Choroid plexus epithelial cell (primary cell): ENCODE measurements around the gene KCNQ5.

ENCODE experiments used
- DNase-seq: peaks from one replicate; pipeline ENCODE4 v3.0.0-alpha.2; 2010; ENCODE audit warnings: low read depth
- H3K4me3 ChIP-seq: 2 replicates; pipeline ENCODE4 v1.5.1; 2011; ENCODE audit warnings: low read depth, mild to moderate bottlenecking, control low read depth, low read length, moderate library complexity
- TF ChIP-seq, protein P1 (sequence below): conservative IDR thresholded peaks from 2 replicates; pipeline ENCODE4 v1.5.1; 2011; ENCODE audit warnings: low read depth, mild to moderate bottlenecking, control low read depth, inconsistent platforms, low read length, moderate library complexity

KCNQ5 gene

DNA sequence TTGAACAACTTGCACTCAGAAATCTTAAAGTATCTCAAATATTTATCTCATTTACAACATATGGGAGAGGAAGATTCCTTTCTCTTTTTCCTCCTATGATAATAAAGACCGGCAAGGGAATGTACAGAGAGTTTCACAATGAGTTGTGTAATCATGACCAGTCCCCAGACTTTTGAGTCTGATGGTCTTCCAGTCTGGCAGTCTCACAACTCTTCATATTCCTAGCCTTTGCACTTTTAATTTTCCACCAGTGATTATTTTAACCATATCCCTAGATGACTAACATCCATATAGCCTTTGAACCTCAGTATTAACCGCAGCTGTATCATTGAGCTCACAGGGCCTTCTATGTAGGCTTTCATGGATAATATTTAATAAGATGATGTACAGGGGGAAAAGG lies 324.9 kb downstream of the KCNQ5 start:
- DNase-seq: peak; percentile 83
- no peak overlapping the region for H3K4me3 ChIP-seq
- TF ChIP-seq, protein P1, sequence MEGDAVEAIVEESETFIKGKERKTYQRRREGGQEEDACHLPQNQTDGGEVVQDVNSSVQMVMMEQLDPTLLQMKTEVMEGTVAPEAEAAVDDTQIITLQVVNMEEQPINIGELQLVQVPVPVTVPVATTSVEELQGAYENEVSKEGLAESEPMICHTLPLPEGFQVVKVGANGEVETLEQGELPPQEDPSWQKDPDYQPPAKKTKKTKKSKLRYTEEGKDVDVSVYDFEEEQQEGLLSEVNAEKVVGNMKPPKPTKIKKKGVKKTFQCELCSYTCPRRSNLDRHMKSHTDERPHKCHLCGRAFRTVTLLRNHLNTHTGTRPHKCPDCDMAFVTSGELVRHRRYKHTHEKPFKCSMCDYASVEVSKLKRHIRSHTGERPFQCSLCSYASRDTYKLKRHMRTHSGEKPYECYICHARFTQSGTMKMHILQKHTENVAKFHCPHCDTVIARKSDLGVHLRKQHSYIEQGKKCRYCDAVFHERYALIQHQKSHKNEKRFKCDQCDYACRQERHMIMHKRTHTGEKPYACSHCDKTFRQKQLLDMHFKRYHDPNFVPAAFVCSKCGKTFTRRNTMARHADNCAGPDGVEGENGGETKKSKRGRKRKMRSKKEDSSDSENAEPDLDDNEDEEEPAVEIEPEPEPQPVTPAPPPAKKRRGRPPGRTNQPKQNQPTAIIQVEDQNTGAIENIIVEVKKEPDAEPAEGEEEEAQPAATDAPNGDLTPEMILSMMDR: no peak

DNA sequence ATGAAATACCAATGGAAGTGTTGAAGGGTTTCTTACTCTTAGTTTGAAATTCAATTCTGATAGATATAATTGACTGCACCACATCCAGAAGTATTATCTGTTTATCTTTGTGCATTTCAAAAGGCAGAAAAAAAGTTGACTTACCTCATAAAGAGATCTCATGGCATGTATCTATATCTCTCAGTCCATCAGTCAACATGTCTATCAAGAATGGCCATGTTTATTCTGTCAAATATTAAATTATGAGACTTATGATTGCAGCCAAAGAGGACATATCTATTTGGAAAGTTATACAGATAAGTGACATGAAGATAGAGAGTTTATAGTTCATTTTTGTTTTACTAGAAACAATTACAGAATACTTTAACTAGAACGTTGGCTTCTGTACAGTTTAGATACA lies 325.7 kb downstream of the KCNQ5 start:
- TF ChIP-seq, protein P1: no peak
- no peak overlapping the region for H3K4me3 ChIP-seq
- DNase-seq: no peak

DNA sequence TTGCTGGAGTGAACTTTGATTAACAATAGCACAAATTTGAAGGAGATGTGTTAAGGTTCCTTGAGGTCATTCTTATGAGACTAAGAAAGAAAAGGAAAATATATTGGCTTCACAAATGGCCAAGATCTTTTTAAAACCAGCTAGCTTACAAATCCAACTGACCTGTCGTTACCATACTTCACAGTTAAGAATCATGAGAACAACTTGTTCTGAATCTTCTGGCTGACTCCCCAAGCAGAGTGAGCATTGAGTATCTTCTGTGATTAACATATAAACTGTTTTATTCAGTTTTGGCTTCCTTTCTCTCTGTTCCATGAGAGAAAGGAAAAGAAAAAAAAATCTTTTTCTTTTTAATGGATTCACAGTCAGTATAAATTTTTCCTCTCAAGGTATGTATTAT lies 326.3 kb downstream of the KCNQ5 start:
- DNase-seq: no peak
- TF ChIP-seq, protein P1: no peak

DNA sequence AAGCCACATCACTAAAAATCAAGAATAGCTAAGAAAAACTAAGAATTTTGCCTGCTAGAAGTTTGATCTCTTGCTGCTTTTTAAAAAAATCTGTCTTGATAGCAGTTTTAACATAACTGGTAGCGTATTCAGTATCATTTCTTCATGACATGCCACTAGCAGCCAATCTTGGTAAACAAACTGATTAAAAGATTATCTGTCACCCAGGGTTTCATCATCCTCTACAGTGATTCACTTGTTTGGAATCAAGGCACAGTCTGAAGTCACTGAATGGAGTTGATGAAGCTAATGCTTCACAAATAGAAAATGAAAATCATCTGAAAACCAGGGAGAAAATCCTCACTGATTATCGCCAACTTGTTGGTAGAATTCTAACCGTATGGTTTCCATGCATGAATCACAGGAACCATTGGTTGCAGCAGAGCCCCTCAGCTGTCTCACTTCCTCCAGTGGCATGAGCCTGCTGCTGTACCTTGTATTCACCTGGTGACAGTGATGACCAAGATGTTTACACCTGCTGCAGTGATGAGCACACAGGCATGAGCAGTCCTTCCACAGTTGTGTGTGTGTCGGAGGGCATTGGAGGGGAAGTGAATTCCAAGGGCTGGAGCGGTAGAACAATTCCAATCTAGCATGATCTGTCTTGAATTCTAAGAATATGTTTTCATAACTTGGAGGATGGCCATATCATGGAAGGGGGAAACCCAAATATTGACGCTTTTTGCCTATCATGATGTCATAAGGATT lies 328.4 kb downstream of the KCNQ5 start:
- TF ChIP-seq, protein P1: no peak
- no peak overlapping the region for H3K4me3 ChIP-seq
- DNase-seq: peak; percentile 78

More for the DNA sequence above, 326.3 kb downstream of the KCNQ5 start:
- H3K4me3 ChIP-seq: no peak overlapping the region

DNA sequence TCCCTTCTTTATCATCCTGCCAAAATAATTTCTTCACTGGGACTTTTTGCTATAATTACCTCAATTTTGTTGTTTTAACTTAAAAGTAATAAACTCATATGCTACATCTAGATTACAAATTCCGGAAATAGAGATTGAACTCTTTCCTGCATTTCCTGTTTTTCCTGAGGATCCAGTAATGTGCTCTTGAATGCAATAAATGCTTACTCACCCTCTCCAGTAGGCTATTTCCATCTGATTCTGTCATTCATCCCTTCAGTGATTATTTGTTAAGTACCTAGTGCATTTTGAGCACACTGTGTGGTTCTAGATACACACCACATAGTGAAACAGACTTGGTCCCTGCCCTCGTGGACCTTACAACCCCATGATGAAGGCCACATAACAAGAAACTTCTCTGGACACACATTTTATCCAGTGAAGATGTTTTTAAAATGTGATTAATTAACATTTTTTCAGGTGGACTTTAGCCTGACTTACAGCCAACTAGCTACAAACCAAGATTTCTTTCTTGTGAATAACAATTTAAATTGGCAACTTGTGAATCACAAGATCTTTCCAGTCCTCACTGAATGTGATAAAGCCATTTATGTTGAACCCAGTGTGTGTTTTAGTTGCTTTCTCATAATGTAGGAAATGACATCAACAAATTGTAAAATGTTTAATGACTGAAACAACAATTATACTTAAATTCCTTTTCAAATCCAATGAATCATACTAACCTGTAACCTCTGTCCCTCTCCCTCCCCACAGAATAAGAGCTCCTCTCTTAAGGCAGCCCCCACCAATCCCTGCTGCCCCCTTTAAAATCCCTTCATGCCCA lies 331.2 kb downstream of the KCNQ5 start:
- TF ChIP-seq, protein P1: no peak
- no peak overlapping the region for H3K4me3 ChIP-seq
- DNase-seq: no peak

DNA sequence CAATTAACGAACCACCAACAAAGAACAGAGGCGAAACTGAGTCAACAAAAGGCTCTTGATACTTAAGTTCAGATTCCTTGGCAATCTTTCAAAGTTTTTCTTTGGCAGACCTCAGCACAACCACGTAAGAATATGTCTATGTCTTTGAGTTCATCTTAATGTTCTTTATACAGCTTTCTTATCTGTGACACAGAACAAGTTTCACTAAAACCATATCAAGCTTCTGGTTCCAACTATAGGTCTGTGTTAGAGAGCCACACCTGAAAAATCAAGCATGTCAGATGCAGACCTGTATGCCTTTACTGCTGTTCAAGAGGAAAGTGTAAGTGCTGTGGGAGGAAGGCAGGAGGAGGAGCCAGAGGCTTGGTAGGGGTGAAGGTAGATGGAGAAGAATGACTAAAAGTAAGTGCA lies 332.1 kb downstream of the KCNQ5 start:
- TF ChIP-seq, protein P1: no peak
- DNase-seq: peak; percentile 66
- no peak overlapping the region for H3K4me3 ChIP-seq
